ENCODE measurements around the gene PHLPP1.

PHLPP1 gene

DNA sequence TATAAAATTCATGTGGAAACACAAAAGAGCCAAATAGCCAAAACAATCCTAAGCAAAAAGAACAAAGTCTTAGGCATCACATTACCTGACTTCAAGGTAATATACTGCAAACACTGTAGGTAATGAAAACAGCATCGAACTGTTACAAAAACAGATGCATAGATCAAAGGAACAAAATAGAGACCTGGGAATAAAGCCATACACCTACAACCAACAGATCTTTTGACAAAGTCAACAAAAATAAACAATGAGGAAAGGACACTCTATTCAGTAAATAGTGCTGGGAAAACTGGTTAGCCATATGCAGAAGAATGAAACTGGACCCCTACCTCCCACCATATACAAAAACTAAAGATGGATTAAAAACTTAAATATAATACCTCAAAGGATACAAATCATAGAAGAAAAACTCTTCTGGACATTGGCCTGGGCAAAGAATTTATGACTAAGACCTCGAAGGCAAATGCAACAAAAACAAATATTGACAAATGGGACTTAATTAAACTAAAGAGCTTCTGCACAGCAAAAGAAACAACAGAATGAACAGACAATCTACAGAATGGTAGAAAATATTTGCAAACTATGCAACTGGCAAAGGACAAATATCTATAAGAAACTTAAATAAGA lies 218.0 kb downstream of the PHLPP1 start (continued):
- TF ChIP-seq, protein P1, sequence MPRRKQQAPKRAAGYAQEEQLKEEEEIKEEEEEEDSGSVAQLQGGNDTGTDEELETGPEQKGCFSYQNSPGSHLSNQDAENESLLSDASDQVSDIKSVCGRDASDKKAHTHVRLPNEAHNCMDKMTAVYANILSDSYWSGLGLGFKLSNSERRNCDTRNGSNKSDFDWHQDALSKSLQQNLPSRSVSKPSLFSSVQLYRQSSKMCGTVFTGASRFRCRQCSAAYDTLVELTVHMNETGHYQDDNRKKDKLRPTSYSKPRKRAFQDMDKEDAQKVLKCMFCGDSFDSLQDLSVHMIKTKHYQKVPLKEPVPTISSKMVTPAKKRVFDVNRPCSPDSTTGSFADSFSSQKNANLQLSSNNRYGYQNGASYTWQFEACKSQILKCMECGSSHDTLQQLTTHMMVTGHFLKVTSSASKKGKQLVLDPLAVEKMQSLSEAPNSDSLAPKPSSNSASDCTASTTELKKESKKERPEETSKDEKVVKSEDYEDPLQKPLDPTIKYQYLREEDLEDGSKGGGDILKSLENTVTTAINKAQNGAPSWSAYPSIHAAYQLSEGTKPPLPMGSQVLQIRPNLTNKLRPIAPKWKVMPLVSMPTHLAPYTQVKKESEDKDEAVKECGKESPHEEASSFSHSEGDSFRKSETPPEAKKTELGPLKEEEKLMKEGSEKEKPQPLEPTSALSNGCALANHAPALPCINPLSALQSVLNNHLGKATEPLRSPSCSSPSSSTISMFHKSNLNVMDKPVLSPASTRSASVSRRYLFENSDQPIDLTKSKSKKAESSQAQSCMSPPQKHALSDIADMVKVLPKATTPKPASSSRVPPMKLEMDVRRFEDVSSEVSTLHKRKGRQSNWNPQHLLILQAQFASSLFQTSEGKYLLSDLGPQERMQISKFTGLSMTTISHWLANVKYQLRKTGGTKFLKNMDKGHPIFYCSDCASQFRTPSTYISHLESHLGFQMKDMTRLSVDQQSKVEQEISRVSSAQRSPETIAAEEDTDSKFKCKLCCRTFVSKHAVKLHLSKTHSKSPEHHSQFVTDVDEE (CRISPR knock-in tag; IDR thresholded peaks at IDR 0.05), result no peak
- no peak for TF ChIP-seq ARNTL (CRISPR knock-in tag; IDR thresholded peaks at IDR 0.05; ENCODE audit: borderline replicate concordance, low read depth)

DNA sequence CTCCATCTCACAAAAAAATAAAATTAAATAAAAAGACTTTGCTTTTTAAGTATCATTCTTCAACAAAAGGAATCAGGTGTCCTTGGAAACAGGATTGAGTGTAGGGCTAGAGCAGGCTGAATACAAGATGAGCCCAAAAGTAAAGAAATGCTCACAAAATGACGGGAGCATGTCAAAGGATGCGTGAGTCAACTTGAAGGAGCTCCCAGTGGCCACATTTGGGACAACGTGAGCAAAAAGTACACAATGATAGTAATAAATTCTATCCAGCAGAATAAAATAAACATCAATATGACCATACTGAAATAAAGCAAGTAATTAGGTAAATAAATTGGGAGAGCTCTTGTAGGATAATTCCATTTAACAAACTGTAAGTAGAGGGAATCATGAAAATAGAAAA lies 220.7 kb downstream of the PHLPP1 start:
- TF ChIP-seq, protein P2, sequence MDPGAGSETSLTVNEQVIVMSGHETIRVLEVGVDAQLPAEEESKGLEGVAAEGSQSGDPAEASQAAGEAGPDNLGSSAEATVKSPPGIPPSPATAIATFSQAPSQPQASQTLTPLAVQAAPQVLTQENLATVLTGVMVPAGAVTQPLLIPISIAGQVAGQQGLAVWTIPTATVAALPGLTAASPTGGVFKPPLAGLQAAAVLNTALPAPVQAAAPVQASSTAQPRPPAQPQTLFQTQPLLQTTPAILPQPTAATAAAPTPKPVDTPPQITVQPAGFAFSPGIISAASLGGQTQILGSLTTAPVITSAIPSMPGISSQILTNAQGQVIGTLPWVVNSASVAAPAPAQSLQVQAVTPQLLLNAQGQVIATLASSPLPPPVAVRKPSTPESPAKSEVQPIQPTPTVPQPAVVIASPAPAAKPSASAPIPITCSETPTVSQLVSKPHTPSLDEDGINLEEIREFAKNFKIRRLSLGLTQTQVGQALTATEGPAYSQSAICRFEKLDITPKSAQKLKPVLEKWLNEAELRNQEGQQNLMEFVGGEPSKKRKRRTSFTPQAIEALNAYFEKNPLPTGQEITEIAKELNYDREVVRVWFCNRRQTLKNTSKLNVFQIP (CRISPR knock-in tag; IDR thresholded peaks at IDR 0.05; ENCODE audit: borderline replicate concordance, low read depth), result no peak
- TF ChIP-seq PPARA (CRISPR knock-in tag; IDR thresholded peaks at IDR 0.05; ENCODE audit: borderline replicate concordance), result no peak
- no peak for TF ChIP-seq ZFP3 (CRISPR knock-in tag; IDR thresholded peaks at IDR 0.05)
- no peak for TF ChIP-seq ZFP30 (CRISPR knock-in tag; IDR thresholded peaks at IDR 0.05)
- TF ChIP-seq, protein P3, sequence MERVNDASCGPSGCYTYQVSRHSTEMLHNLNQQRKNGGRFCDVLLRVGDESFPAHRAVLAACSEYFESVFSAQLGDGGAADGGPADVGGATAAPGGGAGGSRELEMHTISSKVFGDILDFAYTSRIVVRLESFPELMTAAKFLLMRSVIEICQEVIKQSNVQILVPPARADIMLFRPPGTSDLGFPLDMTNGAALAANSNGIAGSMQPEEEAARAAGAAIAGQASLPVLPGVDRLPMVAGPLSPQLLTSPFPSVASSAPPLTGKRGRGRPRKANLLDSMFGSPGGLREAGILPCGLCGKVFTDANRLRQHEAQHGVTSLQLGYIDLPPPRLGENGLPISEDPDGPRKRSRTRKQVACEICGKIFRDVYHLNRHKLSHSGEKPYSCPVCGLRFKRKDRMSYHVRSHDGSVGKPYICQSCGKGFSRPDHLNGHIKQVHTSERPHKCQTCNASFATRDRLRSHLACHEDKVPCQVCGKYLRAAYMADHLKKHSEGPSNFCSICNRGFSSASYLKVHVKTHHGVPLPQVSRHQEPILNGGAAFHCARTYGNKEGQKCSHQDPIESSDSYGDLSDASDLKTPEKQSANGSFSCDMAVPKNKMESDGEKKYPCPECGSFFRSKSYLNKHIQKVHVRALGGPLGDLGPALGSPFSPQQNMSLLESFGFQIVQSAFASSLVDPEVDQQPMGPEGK (CRISPR knock-in tag; IDR thresholded peaks at IDR 0.05; ENCODE audit: borderline replicate concordance), result no peak
- TF ChIP-seq RARB (CRISPR knock-in tag; IDR thresholded peaks at IDR 0.05), result no peak
- TF ChIP-seq, protein P4, sequence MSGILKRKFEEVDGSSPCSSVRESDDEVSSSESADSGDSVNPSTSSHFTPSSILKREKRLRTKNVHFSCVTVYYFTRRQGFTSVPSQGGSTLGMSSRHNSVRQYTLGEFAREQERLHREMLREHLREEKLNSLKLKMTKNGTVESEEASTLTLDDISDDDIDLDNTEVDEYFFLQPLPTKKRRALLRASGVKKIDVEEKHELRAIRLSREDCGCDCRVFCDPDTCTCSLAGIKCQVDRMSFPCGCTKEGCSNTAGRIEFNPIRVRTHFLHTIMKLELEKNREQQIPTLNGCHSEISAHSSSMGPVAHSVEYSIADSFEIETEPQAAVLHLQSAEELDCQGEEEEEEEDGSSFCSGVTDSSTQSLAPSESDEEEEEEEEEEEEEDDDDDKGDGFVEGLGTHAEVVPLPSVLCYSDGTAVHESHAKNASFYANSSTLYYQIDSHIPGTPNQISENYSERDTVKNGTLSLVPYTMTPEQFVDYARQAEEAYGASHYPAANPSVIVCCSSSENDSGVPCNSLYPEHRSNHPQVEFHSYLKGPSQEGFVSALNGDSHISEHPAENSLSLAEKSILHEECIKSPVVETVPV (CRISPR knock-in tag; IDR thresholded peaks at IDR 0.05), result no peak
- TF ChIP-seq ZNF565 (CRISPR knock-in tag; conservative IDR thresholded peaks at IDR 0.05; ENCODE audit: low read depth), result no peak
- no peak for TF ChIP-seq ISL1 (CRISPR knock-in tag; IDR thresholded peaks at IDR 0.05)
- TF ChIP-seq, protein P5, sequence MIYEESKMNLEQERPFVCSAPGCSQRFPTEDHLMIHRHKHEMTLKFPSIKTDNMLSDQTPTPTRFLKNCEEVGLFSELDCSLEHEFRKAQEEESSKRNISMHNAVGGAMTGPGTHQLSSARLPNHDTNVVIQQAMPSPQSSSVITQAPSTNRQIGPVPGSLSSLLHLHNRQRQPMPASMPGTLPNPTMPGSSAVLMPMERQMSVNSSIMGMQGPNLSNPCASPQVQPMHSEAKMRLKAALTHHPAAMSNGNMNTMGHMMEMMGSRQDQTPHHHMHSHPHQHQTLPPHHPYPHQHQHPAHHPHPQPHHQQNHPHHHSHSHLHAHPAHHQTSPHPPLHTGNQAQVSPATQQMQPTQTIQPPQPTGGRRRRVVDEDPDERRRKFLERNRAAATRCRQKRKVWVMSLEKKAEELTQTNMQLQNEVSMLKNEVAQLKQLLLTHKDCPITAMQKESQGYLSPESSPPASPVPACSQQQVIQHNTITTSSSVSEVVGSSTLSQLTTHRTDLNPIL (CRISPR knock-in tag; IDR thresholded peaks at IDR 0.05; ENCODE audit: low read depth), result no peak
- no peak for TF ChIP-seq ARNTL (CRISPR knock-in tag; IDR thresholded peaks at IDR 0.05; ENCODE audit: borderline replicate concordance, low read depth)
- TF ChIP-seq GLIS3 (CRISPR knock-in tag; IDR thresholded peaks at IDR 0.05), result no peak
- no peak for TF ChIP-seq TOX (CRISPR knock-in tag; IDR thresholded peaks at IDR 0.05; ENCODE audit: borderline replicate concordance)
- TF ChIP-seq ZNF70 (CRISPR knock-in tag; IDR thresholded peaks at IDR 0.05), result no peak
- TF ChIP-seq ESRRG (CRISPR knock-in tag; IDR thresholded peaks at IDR 0.05), result no peak
- TF ChIP-seq ZNF8 (CRISPR knock-in tag; IDR thresholded peaks at IDR 0.05), result no peak
- TF ChIP-seq, protein P1 (CRISPR knock-in tag; IDR thresholded peaks at IDR 0.05), result no peak
- TF ChIP-seq BACH2 (CRISPR knock-in tag; IDR thresholded peaks at IDR 0.05; ENCODE audit: borderline replicate concordance), result no peak
- no peak for TF ChIP-seq SNAI2 (CRISPR knock-in tag; IDR thresholded peaks at IDR 0.05)
- no peak for ATAC-seq

All from SK-N-SH treated with all-trans-retinoic acid at 6 μM for 48 hours (cell line).